C4-2B (cell line): ENCODE results near the gene STXBP1.

Source experiments
- ZFX ChIP-seq: fragments of 450-650 bp; IDR thresholded peaks from 2 replicates; pipeline ENCODE4 v1.6.1; 2017
- TF ChIP-seq, protein P1 (sequence below): fragments of 450-650 bp; conservative IDR thresholded peaks from 2 replicates; pipeline ENCODE4 v1.5.1; 2017; ENCODE audit warnings: mild to moderate bottlenecking

DNA sequence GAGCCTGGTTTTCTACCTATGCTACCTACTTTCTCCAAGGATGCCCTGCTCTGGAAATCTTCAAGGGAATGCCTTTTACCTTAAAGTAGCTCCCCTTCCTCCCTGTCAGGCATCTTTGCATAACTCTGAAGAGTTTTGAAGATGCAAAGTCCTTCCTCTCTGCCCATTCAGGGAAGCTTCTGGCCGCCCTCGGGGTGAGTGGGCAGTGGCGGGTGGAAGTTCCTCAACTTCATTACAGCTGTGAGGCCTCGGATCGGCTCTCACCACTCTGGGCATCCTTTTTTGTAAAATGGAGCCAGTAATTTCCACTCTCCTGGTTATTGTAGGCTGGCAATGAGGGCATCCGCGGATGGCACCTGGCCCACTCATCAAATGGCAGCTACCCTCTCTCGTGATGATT is 31.7 kb upstream of the STXBP1 start:
- TF ChIP-seq, protein P1, sequence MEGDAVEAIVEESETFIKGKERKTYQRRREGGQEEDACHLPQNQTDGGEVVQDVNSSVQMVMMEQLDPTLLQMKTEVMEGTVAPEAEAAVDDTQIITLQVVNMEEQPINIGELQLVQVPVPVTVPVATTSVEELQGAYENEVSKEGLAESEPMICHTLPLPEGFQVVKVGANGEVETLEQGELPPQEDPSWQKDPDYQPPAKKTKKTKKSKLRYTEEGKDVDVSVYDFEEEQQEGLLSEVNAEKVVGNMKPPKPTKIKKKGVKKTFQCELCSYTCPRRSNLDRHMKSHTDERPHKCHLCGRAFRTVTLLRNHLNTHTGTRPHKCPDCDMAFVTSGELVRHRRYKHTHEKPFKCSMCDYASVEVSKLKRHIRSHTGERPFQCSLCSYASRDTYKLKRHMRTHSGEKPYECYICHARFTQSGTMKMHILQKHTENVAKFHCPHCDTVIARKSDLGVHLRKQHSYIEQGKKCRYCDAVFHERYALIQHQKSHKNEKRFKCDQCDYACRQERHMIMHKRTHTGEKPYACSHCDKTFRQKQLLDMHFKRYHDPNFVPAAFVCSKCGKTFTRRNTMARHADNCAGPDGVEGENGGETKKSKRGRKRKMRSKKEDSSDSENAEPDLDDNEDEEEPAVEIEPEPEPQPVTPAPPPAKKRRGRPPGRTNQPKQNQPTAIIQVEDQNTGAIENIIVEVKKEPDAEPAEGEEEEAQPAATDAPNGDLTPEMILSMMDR = no peak
- TF ChIP-seq ZFX = no peak
